PC-9 (cell line): ENCODE measurements around the gene SLC4A2. TPM values are rescaled to one million over a fixed set of nuclear protein-coding genes. Genes with fewer than 3 reads are reported as not detected.

Experiments
- BruUV-seq: library from RNA; stranded (reverse); fragments of 400-500 nt; replicated peaks from 2 replicates; lab custom pipeline; 2021; lab: Mats Ljungman, UMichigan
- CTCF ChIA-PET: fragments of 300-600 bp; sonication (Branson Sonifier 250); formaldehyde crosslinking; loops from one replicate; lab custom pipeline; 2022; ENCODE audit warnings: antibody characterized with exemption; lab: Charles Lee
- POLR2A ChIA-PET: fragments of 300-600 bp; sonication (Branson Sonifier 250); formaldehyde crosslinking; loops from one replicate; lab custom pipeline; 2022; ENCODE audit warnings: antibody characterized with exemption; ENCODE audit not compliant: unreplicated experiment; lab: Charles Lee
- DNase-seq, 2 experiments: peaks; one replicate each; pipeline versions ENCODE4 v3.0.0 to v3.0.0-alpha.2; 2015 to 2022; ENCODE audit warnings: mixed read lengths in 1 of 2
- H2AFZ ChIP-seq: fragments of 200-600 bp; sonication (generic); 2 replicates; pipeline ENCODE4 v1.8.1; 2017; ENCODE audit warnings: antibody characterized with exemption
- H3F3A ChIP-seq: fragments of 200-600 bp; sonication (generic); 2 replicates; pipeline ENCODE4 v1.8.1; 2017; ENCODE audit warnings: antibody characterized with exemption, mild to moderate bottlenecking, low read depth; ENCODE audit not compliant: insufficient read depth
- H3K27ac ChIP-seq: fragments of 200-600 bp; sonication (generic); 2 replicates; pipeline ENCODE4 v1.6.1; 2016; ENCODE audit warnings: mixed run types
- H3K27me3 ChIP-seq: fragments of 200-600 bp; sonication (generic); 2 replicates; pipeline ENCODE4 v1.6.1; 2016; ENCODE audit warnings: low read depth, mixed run types; ENCODE audit not compliant: insufficient read depth
- H3K36me3 ChIP-seq: fragments of 200-600 bp; sonication (generic); 2 replicates; pipeline ENCODE4 v1.6.1; 2016; ENCODE audit warnings: low read depth, mixed run types
- H3K4me1 ChIP-seq: fragments of 200-600 bp; sonication (generic); replicated peaks from 2 replicates; pipeline ENCODE4 v1.6.1; 2016; ENCODE audit warnings: mixed run types; ENCODE audit not compliant: insufficient read depth
- H3K4me2 ChIP-seq: fragments of 200-600 bp; sonication (generic); 2 replicates; pipeline ENCODE4 v1.6.1; 2017; ENCODE audit warnings: mixed run types
- H3K4me3 ChIP-seq: fragments of 200-600 bp; sonication (generic); 2 replicates; pipeline ENCODE4 v1.6.1; 2016; ENCODE audit warnings: mixed run types
- H3K79me2 ChIP-seq: fragments of 200-600 bp; sonication (generic); 2 replicates; pipeline ENCODE4 v1.6.1; 2017; ENCODE audit warnings: low read depth, mixed run types
- H3K9me2 ChIP-seq: fragments of 200-600 bp; sonication (generic); 2 replicates; pipeline ENCODE4 v1.8.1; 2017; ENCODE audit warnings: mild to moderate bottlenecking; ENCODE audit not compliant: insufficient read depth
- H3K9me3 ChIP-seq: fragments of 200-600 bp; sonication (generic); 2 replicates; pipeline ENCODE4 v1.8.1; 2016; ENCODE audit warnings: low read depth; ENCODE audit not compliant: insufficient read depth
- H4K20me1 ChIP-seq: fragments of 200-600 bp; sonication (generic); 2 replicates; pipeline ENCODE4 v1.8.1; 2017; ENCODE audit not compliant: insufficient read depth
- CTCF ChIP-seq: fragments of 200-600 bp; sonication (generic); conservative IDR thresholded peaks from 2 replicates; pipeline ENCODE4 v1.6.1; 2017; ENCODE audit warnings: mixed run types, antibody characterized with exemption, mild to moderate bottlenecking, moderate library complexity
- EZH2 ChIP-seq: fragments of 200-600 bp; sonication (generic); IDR thresholded peaks from 2 replicates; pipeline ENCODE4 v1.8.0; 2017; ENCODE audit warnings: antibody characterized with exemption, low read depth
- intact Hi-C: fragments of 100-400 bp; cut with micrococcal nuclease; formaldehyde crosslinking; loops from one replicate; pipeline ENCODE4 v1.10.0; 2022; ENCODE audit not compliant: unreplicated experiment
- total RNA-seq: library from RNA; stranded (reverse); gene quantifications from 2 replicates; pipeline ENCODE4 v1.2.3, GENCODE V29; 2021

The SLC4A2 gene
- total RNA-seq, 1 experiment from 2014 or later: 245 TPM

GRCh38 chr7:151107882-151108281 is 48.5 kb downstream of the SLC4A2 start:
- 0 out of 2 replicates have a peak, but pooled peaks cover 5% of the 10 kb centered on the region for H3K36me3 ChIP-seq
- H4K20me1 ChIP-seq: peaks cover 55% of the 10 kb centered on the region
- BruUV-seq: no TSS peak
- peaks cover 5% of the 10 kb centered on the region for H3K4me1 ChIP-seq
- ChIA-PET POLR2A (no interaction called here), CTCF (no interaction called here)
- TF ChIP-seq EZH2: no peak
- DNase-seq: no peak
- H2AFZ ChIP-seq: no peak overlapping the region
- no peak overlapping the region for H3K4me2 ChIP-seq
- intact Hi-C loops: no loop called here
- no peak overlapping the region for H3K4me3 ChIP-seq
- H3K79me2 ChIP-seq: peaks cover 24% of the 10 kb centered on the region
- no peaks in the 10 kb centered on the region for H3K9me2 ChIP-seq
- H3F3A ChIP-seq: peaks cover 23% of the 10 kb centered on the region
- H3K9me3 ChIP-seq: no peaks in the 10 kb centered on the region
- H3K27me3 ChIP-seq: no peaks in the 10 kb centered on the region
- no peak overlapping the region for H3K27ac ChIP-seq

- BruUV-seq: TSS peak; percentile 33
- no peaks in the 10 kb centered on the region for H3K9me3 ChIP-seq
- POLR2A ChIA-PET: interaction anchor here (0.6 kb wide), 1 partner anchor 231 kb away, joined by 19 read pairs; no protein-coding TSS in a partner anchor
- H3F3A ChIP-seq: peaks cover 37% of the 10 kb centered on the region
- no peaks in the 10 kb centered on the region for H3K27me3 ChIP-seq
- no peak overlapping the region for H3K27ac ChIP-seq
- H3K4me3 ChIP-seq: no peak overlapping the region
- peaks cover 20% of the 10 kb centered on the region for H3K4me1 ChIP-seq
- CTCF ChIA-PET: interaction anchor here (0.6 to 0.9 kb wide), 4 partner anchors 88 to 231 kb away, joined by 3 to 7 read pairs (median 4); no protein-coding TSS in a partner anchor
- no peak for DNase-seq
- peaks cover 59% of the 10 kb centered on the region for H4K20me1 ChIP-seq
- TF ChIP-seq EZH2 (no peak), CTCF (no peak)
- H2AFZ ChIP-seq: no peak overlapping the region
- H3K36me3 ChIP-seq: no peaks in the 10 kb centered on the region
- peaks cover 17% of the 10 kb centered on the region for H3K79me2 ChIP-seq
- no peak overlapping the region for H3K4me2 ChIP-seq
- intact Hi-C loops: loop anchor here (5.0 to 10.0 kb wide), 4 partner anchors 118 to 787 kb away; partner anchors contain the start of genes ABCF2, ACTR3C and LRRC61
- no peaks in the 10 kb centered on the region for H3K9me2 ChIP-seq
These were observed 50.0 kb downstream of the SLC4A2 start for GRCh38 chr7:151109094-151110048.

GRCh38 chr7:151110236-151110940 is 51.0 kb downstream of the SLC4A2 start:
- TF ChIP-seq CTCF: no peak
- no peak for TF ChIP-seq EZH2
- no peaks in the 10 kb centered on the region for H3K9me2 ChIP-seq
- ChIA-PET POLR2A (no interaction called here), CTCF (interaction anchor here (0.6 to 1.2 kb wide), 2 partner anchors 23 to 117 kb away, joined by 3 to 4 read pairs; partner anchors contain the start of gene ABCF2)
- peaks cover 38% of the 10 kb centered on the region for H3F3A ChIP-seq
- BruUV-seq: no TSS peak
- no peak overlapping the region for H3K4me3 ChIP-seq
- peaks cover 21% of the 10 kb centered on the region for H3K4me1 ChIP-seq
- no peak for DNase-seq
- no peaks in the 10 kb centered on the region for H3K27me3 ChIP-seq
- H3K9me3 ChIP-seq: no peaks in the 10 kb centered on the region
- H3K27ac ChIP-seq: no peak overlapping the region
- H2AFZ ChIP-seq: no peak overlapping the region
- intact Hi-C loops: loop anchor here (5.0 to 10.0 kb wide), 4 partner anchors 117 to 788 kb away; partner anchors contain the start of genes ABCF2, ACTR3C and LRRC61
- no peaks in the 10 kb centered on the region for H3K36me3 ChIP-seq
- peaks cover 17% of the 10 kb centered on the region for H3K79me2 ChIP-seq
- H3K4me2 ChIP-seq: no peak overlapping the region
- peaks cover 59% of the 10 kb centered on the region for H4K20me1 ChIP-seq
